ENCODE results near the gene SGK1.

GRCh38 chr6:134323698-134324097 lies 5.8 kb upstream of the SGK1 start:
- TF ChIP-seq POLR2A (IDR thresholded peaks at IDR 0.05) (no peak), CTCF (IDR thresholded peaks at IDR 0.05 in 8 of 11, conservative IDR thresholded peaks at IDR 0.05 in 3 of 11) (no peak)
